RWPE1 (cell line): Measurements from ENCODE around the gene ATXN3L.

Source experiments
- CTCF ChIA-PET: fragments of 350-600 bp; sonication (Branson Sonifier 250); formaldehyde crosslinking; extraction: SDS; loops from one replicate; lab custom pipeline; 2021; lab: Yijun Ruan, JAX
- POLR2A ChIA-PET: fragments of 400-600 bp; formaldehyde crosslinking; extraction: SDS; loops from one replicate; lab custom pipeline; 2020; ENCODE audit warnings: antibody characterized with exemption; ENCODE audit not compliant: low non-redundant PET; lab: Yijun Ruan, JAX
- DNase-seq: peaks from one replicate; pipeline ENCODE4 v3.0.0; 2012; ENCODE audit warnings: low spot score
- H3K27ac ChIP-seq: fragments of 450-650 bp; 2 replicates; pipeline ENCODE4 v1.5.1; 2017
- CTCF ChIP-seq: fragments of 450-650 bp; conservative IDR thresholded peaks from 2 replicates; pipeline ENCODE4 v1.5.1; 2017; ENCODE audit warnings: low read depth, mild to moderate bottlenecking

ATXN3L gene

DNA sequence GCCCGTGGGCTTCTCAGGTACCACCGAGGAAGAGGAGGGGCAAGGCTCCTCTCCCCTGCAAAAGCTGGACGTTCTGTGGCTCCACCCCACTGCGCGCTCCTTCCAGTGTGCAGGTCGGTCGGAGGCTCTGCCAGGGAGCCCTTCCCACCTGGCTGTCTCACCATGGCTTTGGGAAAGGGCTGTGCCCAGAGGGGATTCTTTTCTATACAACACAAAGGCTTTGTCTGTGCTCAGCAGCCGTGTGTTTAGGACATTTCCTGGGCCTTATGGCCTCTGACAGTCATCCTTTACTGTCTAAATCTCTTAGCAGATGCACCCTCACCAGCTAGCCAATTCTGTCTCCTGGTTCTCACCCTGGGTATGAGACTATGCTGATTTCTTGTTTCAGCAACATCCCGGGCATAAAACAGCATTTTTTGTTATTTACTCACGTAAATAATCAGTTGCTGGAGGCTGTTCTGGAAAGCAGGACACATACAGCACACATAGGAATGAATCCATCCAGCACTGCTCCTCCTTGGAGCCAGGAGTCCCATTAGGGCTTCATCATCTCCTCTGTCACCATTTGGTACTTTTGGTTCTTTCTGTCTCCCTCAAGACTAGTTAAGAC, 20.4 kb upstream of the ATXN3L start:
- no peak for DNase-seq
- no peak overlapping the region for H3K27ac ChIP-seq
- no peak for TF ChIP-seq CTCF
- POLR2A ChIA-PET = no interaction called here
- CTCF ChIA-PET = no interaction called here

GRCh38 chrX:13339607-13340006, 19.8 kb upstream of the ATXN3L start:
- ChIA-PET CTCF (interaction anchor here (0.6 kb wide), 1 partner anchor 335 kb away, joined by 6 read pairs; no protein-coding TSS in a partner anchor), POLR2A (no interaction called here)
- no peak for DNase-seq
- TF ChIP-seq CTCF = no peak
- no peak overlapping the region for H3K27ac ChIP-seq

DNA sequence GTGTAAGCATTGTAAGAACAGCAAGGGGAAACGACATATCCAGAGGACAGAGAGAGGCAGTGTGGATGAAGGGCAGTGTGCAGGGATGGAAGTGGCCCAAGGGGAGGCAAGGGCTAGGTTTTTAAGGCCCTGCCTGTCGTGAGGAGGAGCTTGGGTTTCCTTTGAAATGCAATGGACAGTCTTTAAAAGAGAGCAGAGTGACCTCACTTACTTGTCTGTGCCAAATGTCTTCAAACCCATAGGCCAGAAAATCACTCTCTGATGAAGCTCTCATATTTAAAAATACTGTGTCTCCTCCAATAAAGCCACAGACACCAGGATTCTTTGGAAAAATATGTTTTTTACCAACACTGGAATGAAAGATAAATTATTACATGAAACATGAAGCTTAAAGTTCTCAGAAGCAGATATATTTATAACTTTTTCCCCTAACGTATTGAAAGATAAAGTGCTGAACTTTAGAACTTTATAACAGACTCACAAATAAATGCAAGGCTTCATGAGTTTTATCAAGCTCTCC, 19.2 kb upstream of the ATXN3L start:
- no peak for TF ChIP-seq CTCF
- H3K27ac ChIP-seq = no peak overlapping the region
- POLR2A ChIA-PET = no interaction called here
- CTCF ChIA-PET = interaction anchor here (0.6 kb wide), 1 partner anchor 335 kb away, joined by 6 read pairs; no protein-coding TSS in a partner anchor
- DNase-seq = no peak

GRCh38 chrX:13334491-13334890, 14.6 kb upstream of the ATXN3L start:
- ChIA-PET CTCF (no interaction called here), POLR2A (no interaction called here)
- H3K27ac ChIP-seq = no peak overlapping the region

DNA sequence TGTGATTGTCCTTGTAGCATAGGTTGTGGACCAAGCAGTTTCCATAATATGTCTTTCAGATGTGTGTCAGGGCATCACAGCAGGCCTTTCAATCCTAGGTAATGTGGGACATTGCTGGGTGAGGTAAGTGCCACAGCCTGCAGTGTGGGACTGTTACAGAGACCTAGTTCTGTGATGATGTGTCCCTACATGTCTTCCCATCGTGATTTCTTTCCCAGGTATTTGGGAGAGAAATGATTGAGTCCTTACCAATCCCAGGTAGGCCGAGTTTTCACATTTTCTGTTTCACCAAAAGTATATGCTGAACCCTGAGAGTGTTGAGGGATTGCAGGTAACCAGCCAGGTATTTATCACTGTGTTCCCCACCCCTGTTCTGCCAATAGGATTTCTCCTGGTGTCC, 10.6 kb upstream of the ATXN3L start:
- TF ChIP-seq CTCF = no peak
- ChIA-PET CTCF (no interaction called here), POLR2A (no interaction called here)
- no peak overlapping the region for H3K27ac ChIP-seq
- DNase-seq = no peak

More at GRCh38 chrX:13334491-13334890, 14.6 kb upstream of the ATXN3L start:
- TF ChIP-seq CTCF = no peak
- DNase-seq = no peak

DNA sequence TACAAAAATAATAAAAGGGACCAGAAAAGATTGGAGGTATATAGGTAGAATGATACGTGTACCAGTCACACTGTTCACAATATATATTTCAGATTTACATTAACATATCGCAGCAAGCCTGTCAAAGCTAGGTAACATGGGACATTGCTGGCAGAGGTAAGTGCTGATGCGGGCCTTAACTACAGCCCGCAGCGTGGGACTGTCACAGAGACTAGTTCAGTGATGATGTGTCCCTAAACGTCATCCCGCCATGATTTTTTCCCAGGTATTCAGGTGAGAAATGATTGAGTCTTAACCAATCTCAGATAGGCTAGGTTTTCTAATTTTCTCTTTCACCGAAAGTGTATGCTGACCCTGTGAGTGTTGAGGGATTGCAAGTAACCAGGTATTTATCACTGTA, 7.8 kb upstream of the ATXN3L start:
- ChIA-PET CTCF (no interaction called here), POLR2A (no interaction called here)
- no peak overlapping the region for H3K27ac ChIP-seq
- no peak for DNase-seq
- TF ChIP-seq CTCF = no peak
